Cardiac ventricle fibroblast (primary cell): ENCODE results near the gene TRHDE. TPM values are rescaled to one million over a fixed set of nuclear protein-coding genes. Genes with fewer than 3 reads are reported as not detected.

Source experiments
- total RNA-seq: library from RNA; depleted of rRNA; stranded (reverse); fragments of >200 nt; gene quantifications from 2 replicates; pipeline ENCODE4 v1.2.3, GENCODE V29; 2015

Gene TRHDE, protein sequence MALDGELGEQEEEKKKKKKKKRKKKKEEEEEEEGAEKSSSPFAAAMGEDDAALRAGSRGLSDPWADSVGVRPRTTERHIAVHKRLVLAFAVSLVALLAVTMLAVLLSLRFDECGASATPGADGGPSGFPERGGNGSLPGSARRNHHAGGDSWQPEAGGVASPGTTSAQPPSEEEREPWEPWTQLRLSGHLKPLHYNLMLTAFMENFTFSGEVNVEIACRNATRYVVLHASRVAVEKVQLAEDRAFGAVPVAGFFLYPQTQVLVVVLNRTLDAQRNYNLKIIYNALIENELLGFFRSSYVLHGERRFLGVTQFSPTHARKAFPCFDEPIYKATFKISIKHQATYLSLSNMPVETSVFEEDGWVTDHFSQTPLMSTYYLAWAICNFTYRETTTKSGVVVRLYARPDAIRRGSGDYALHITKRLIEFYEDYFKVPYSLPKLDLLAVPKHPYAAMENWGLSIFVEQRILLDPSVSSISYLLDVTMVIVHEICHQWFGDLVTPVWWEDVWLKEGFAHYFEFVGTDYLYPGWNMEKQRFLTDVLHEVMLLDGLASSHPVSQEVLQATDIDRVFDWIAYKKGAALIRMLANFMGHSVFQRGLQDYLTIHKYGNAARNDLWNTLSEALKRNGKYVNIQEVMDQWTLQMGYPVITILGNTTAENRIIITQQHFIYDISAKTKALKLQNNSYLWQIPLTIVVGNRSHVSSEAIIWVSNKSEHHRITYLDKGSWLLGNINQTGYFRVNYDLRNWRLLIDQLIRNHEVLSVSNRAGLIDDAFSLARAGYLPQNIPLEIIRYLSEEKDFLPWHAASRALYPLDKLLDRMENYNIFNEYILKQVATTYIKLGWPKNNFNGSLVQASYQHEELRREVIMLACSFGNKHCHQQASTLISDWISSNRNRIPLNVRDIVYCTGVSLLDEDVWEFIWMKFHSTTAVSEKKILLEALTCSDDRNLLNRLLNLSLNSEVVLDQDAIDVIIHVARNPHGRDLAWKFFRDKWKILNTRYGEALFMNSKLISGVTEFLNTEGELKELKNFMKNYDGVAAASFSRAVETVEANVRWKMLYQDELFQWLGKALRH
- not detected in 2 replicates for total RNA-seq

DNA sequence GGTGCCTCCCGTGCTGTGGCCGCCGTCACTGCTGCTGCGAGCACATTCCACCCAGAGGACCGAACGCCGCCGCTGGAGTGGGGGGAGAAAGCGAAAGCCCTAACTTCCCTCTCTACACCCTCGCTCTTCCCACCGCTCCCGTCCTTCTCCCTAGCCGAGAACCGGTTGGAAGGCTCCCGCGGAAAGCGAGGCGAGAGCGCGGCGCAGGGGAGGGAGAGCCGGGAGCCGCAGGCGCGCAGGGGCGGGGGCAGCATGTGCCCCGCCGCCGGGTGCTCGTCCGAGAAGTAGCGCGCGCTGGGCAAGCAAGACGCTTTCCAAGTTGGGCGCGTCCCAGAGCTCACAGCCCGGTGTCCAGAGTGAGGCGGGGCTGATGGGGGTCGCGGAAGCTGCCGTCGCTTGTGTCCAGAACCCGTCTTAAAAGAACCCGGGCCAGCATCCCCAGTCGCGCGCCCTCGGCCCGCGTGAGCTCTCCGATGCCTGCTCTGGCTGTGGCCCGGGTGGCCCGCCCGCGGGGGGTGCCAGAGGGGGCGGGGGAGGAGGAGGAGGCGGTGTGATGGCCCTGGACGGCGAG lies at the start of gene TRHDE:
TSS of gene TRHDE (plus strand) at position 280 of the 571 bp plus-strand sequence. CDS start at position 554, 274 bp downstream.

